Measurements from ENCODE around the gene PTPN12.

PTPN12 gene

DNA sequence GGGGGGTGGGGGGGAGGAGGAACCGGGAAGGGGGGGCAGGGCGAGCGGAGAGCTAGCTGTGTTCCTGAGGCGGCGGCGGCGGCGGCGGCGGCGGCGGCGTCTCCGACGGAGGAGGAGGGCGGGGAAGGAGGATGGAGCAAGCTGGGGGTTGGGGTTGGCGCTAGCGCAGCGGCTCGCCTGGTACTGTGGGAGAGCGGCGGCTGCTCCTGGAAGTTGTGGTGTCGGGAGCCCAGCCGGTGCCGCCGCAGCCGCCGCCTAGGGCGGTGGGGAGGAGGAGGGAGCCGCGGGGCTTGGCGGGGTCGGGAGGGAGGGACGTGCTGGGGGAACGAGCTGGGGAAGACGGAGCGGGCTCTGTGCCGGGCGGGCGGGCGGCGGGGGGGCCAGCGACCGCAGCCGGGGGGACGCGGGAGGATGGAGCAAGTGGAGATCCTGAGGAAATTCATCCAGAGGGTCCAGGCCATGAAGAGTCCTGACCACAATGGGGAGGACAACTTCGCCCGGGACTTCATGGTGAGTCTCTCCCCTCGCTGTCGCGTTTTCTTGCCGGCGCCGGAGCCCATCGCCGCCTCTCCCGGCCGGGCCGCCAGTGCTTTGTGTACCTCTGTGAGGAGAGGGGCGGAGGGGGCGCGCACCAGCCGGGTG, at the start of gene PTPN12:
Gene PTPN12 (plus strand): TSS at position 160 of the 642 bp plus-strand sequence. CDS start 252 bp downstream, at position 412.
- no peak for DNase-seq (ENCODE audit: extremely low read depth, insufficient read length)
- TF ChIP-seq, protein P1, sequence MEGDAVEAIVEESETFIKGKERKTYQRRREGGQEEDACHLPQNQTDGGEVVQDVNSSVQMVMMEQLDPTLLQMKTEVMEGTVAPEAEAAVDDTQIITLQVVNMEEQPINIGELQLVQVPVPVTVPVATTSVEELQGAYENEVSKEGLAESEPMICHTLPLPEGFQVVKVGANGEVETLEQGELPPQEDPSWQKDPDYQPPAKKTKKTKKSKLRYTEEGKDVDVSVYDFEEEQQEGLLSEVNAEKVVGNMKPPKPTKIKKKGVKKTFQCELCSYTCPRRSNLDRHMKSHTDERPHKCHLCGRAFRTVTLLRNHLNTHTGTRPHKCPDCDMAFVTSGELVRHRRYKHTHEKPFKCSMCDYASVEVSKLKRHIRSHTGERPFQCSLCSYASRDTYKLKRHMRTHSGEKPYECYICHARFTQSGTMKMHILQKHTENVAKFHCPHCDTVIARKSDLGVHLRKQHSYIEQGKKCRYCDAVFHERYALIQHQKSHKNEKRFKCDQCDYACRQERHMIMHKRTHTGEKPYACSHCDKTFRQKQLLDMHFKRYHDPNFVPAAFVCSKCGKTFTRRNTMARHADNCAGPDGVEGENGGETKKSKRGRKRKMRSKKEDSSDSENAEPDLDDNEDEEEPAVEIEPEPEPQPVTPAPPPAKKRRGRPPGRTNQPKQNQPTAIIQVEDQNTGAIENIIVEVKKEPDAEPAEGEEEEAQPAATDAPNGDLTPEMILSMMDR (IDR thresholded peaks at IDR 0.05; ENCODE audit: insufficient read depth, low read length, poor library complexity, severe bottlenecking), result no peak
- Histone ChIP-seq H3K36me3 (ENCODE audit: control insufficient read depth, insufficient read depth, low read length) (no peaks in the 10 kb centered on the region), H3K4me3 (replicated peaks; ENCODE audit: low read depth, low read length) (peak within 1 kb of the TSS; percentile 87), H3K27me3 (replicated peaks; ENCODE audit: control insufficient read depth, insufficient read depth, low read length) (no peaks in the 10 kb centered on the region)

DNA sequence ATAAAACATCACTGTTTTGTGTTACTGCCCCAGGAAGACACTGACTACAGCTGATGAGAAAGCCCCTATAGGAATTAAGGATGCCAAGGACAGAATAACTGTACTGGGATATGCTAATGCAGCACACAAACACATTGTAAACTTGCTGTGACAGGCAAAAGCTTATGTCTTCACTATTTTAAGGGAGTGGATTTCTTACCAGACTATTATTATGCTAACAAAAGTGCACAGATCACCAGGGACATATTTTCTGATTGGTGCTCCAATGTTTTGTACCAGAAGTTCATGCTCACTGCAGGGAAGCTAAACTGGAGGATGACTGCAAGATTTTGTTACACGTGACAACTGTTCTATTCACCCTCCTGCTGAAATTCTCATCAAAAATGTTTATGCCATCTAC, 48.1 kb upstream of the PTPN12 start:
- H3K27me3 ChIP-seq (replicated peaks; ENCODE audit: control insufficient read depth, insufficient read depth, low read length), result no peaks in the 10 kb centered on the region; the same call in 1 of the 2 replicates
- H3K4me3 ChIP-seq (replicated peaks; ENCODE audit: low read depth, low read length), result no peak overlapping the region
- no peak for DNase-seq (ENCODE audit: extremely low read depth, insufficient read length)
- TF ChIP-seq, protein P1 (IDR thresholded peaks at IDR 0.05; ENCODE audit: insufficient read depth, low read length, poor library complexity, severe bottlenecking), result no peak
- no peaks in the 10 kb centered on the region for H3K36me3 ChIP-seq (ENCODE audit: control insufficient read depth, insufficient read depth, low read length)

DNA sequence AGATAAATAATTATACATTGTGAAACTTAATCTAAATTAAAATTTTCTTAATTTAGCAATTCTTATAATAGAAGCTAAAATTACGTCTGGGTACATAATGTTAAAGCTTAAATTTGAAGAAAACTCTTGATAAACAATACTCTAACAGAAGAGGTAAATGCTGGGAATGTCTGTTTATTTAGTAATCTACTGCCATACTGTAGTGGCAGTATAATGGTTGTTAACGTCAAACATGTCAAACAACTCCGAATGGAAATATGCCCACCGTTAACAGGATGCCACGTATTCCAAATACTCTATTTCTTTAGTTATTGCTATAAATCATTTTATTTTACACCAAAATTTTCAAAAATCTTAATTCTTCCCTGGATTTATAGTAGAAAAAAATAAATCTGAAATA, 40.0 kb upstream of the PTPN12 start:
- no peak overlapping the region for H3K4me3 ChIP-seq (replicated peaks; ENCODE audit: low read depth, low read length)
- TF ChIP-seq, protein P1 (IDR thresholded peaks at IDR 0.05; ENCODE audit: insufficient read depth, low read length, poor library complexity, severe bottlenecking), result no peak
- DNase-seq (ENCODE audit: extremely low read depth, insufficient read length), result no peak
- no peaks in the 10 kb centered on the region; the same call in 1 of the 2 replicates for H3K27me3 ChIP-seq (replicated peaks; ENCODE audit: control insufficient read depth, insufficient read depth, low read length)
- H3K36me3 ChIP-seq (ENCODE audit: control insufficient read depth, insufficient read depth, low read length), result no peaks in the 10 kb centered on the region

DNA sequence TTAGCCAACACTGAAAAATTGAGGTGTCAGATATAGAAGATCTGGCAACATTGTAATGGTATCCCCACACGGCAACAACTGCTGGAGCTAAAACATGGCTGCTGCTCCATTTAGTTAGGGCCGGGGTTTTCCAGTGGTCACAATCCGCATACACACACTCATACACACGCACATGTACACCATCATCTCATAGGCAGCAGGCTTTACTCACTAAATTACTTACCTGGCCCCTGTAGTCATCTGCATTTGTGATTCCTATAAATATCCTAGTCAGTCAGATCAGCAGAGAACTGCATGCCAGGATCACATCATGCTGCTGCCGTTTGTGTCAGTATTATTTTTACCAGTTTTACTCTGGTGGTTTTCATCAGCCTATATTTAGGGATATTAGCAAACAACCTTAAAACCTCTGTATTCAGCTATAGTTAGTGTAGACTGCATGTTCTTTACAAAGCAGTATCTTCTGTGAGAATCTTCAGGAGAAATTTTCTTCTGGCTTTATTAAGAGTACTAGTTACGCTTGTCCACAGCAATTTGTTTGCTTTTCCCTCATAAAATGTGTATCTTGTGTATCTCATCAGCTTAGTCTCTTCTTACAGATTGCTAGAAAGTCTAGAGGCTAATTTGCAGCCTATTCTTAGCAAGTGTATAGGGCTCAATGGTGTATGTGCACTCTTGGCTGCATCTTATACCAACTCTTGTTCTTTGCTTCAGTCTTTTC, 38.3 kb upstream of the PTPN12 start:
- H3K4me3 ChIP-seq (replicated peaks; ENCODE audit: low read depth, low read length), result no peak overlapping the region
- no peaks in the 10 kb centered on the region for H3K36me3 ChIP-seq (ENCODE audit: control insufficient read depth, insufficient read depth, low read length)
- DNase-seq (ENCODE audit: extremely low read depth, insufficient read length), result no peak
- H3K27me3 ChIP-seq (replicated peaks; ENCODE audit: control insufficient read depth, insufficient read depth, low read length), result no peaks in the 10 kb centered on the region
- TF ChIP-seq, protein P1 (IDR thresholded peaks at IDR 0.05; ENCODE audit: insufficient read depth, low read length, poor library complexity, severe bottlenecking), result no peak

DNA sequence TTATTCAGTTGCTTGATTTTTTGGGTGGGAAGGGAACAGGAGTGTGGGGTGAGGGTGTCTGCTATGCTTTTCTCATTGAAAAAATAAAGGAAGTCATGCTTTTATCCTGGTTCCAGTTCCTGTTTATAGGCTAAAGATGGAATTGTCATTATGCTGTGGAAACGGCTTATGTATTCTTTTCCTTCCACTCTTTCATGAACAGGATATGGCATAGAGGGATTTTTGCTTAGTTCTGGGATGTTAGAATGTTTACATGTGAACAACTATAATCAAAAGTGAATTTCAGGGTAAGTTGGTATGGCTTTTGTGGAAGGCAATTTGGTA, 35.9 kb upstream of the PTPN12 start:
- Histone ChIP-seq H3K36me3 (ENCODE audit: control insufficient read depth, insufficient read depth, low read length) (no peaks in the 10 kb centered on the region), H3K4me3 (replicated peaks; ENCODE audit: low read depth, low read length) (no peak overlapping the region), H3K27me3 (replicated peaks; ENCODE audit: control insufficient read depth, insufficient read depth, low read length) (no peaks in the 10 kb centered on the region)
- TF ChIP-seq, protein P1 (IDR thresholded peaks at IDR 0.05; ENCODE audit: insufficient read depth, low read length, poor library complexity, severe bottlenecking), result no peak
- DNase-seq (ENCODE audit: extremely low read depth, insufficient read length), result no peak
